Stomach (tissue), 9 donors: ENCODE measurements around the gene LIPG. TPM values are rescaled to one million over a fixed set of nuclear protein-coding genes. Genes with fewer than 3 reads are reported as not detected.

Experiments used
- DNase-seq, 2 donors: peaks; one replicate each; pipeline versions ENCODE4 v3.0.0 to v3.0.0-alpha.2; 2013 to 2019
- H3K27ac ChIP-seq, 5 donors: fragments of 200-600 bp in 4 of 5; sonication (generic) in 4 of 5; one replicate each; pipeline ENCODE4 v1.5.1; 2013 to 2019; ENCODE audit warnings: mild to moderate bottlenecking in 1 of 5, moderate library complexity in 1 of 5
- H3K27me3 ChIP-seq, 3 donors: fragments of 200-600 bp; sonication (generic); one replicate each; pipeline ENCODE4 v1.5.1; 2017 to 2019; ENCODE audit warnings: mixed run types in 1 of 3
- H3K36me3 ChIP-seq, 4 donors: fragments of 200-600 bp; sonication (generic); 1 replicate in 3 of 4; 2 replicates in 1 of 4; pipeline ENCODE4 v1.5.1; 2016 to 2019
- H3K4me1 ChIP-seq, 4 donors: fragments of 200-600 bp; sonication (generic); one replicate each; pipeline ENCODE4 v1.5.1; 2016 to 2019
- H3K4me3 ChIP-seq, 4 donors: fragments of 200-600 bp; sonication (generic) in 3 of 4; one replicate each; pipeline ENCODE4 v1.5.1; 2016 to 2019; ENCODE audit warnings: mild to moderate bottlenecking in 1 of 4
- H3K9me3 ChIP-seq, 4 donors: fragments of 200-600 bp; sonication (generic); one replicate each; pipeline ENCODE4 v1.5.1; 2016 to 2019
- EP300 ChIP-seq: sonication (generic); formaldehyde crosslinking; IDR thresholded peaks from one replicate; pipeline ENCODE4 v1.6.1; 2017; ENCODE audit warnings: antibody characterized with exemption
- POLR2A ChIP-seq, 4 donors: fragments of 450-650 bp; IDR thresholded peaks; one replicate each; pipeline ENCODE4 v1.6.1; 2016; ENCODE audit warnings: antibody characterized with exemption in 4 of 4, control low read depth in 2 of 4, mild to moderate bottlenecking in 1 of 4, moderate library complexity in 1 of 4
- POLR2AphosphoS5 ChIP-seq, 3 donors: sonication (generic); formaldehyde crosslinking; IDR thresholded peaks; one replicate each; pipeline ENCODE4 v1.6.1; 2016; ENCODE audit warnings: antibody characterized with exemption in 3 of 3
- WGBS, 5 donors: extraction: QIAGEN DNeasy Blood & Tissue Kit in 3 of 5; methylation state at CpG; one replicate each; pipeline versions ENCODE4 v1.1.5 to v1.1.7; 2013 to 2018; 5-methylcytosine and 5-hydroxymethylcytosine counted together
- intact Hi-C: fragments of 100-400 bp; cut with DNase I; formaldehyde crosslinking; loops from one replicate; pipeline ENCODE4 v1.15.1; 2023; ENCODE audit warnings: low total_unique reads
- polyA plus RNA-seq, 3 donors: library from polyadenylated mRNA; stranded (reverse); fragments of 200-250 nt; gene quantifications; one replicate each; pipeline ENCODE4 v1.2.3, GENCODE V29; 2013
- total RNA-seq, 5 donors: library from RNA; depleted of rRNA; stranded (reverse); fragments of >200 nt; gene quantifications; one replicate each; pipeline versions ENCODE4 v1.1.0 to v1.2.3, GENCODE V29; 2014 to 2016
- TF ChIP-seq, protein P1 (sequence below), 7 experiments: fragments of 450-650 bp in 4 of 7; fragments of 200-600 bp in 3 of 7; sonication (generic) in 3 of 7; IDR thresholded peaks; one replicate each; pipeline ENCODE4 v1.5.1; 2016 to 2019; ENCODE audit warnings: antibody characterized with exemption in 7 of 7, control low read depth in 2 of 7, mild to moderate bottlenecking in 1 of 7
- donor health status: healthy with polysubstance abuse.
- donor health status: Bipolar disorder and iron deficiency.
- donor health status: healthy.

LIPG gene
- total and polyA plus RNA-seq, 8 donors, result 0.76 to 6.2 (median 3.2) TPM

DNA sequence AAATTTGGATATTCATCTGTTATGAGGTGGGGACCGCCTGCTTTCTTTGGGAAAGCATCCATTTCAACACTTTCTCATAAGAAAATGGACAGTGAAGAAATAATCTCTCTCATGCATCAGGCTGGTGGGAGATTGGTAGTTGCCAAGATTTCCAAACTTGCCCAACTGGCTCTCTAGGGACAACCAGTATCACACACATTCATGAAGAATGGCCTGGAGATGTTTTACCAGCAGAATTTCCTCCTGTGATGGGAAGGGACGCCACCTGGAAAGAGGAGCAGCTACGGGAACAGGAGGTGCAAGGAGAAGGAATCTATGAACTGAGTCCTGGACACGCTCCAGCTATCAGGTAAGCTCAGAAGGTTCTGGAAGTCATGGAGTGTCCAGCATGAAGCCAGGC, 39.4 kb downstream of the LIPG start:
- peaks cover 0 to 7% (median 0%) of the 10 kb centered on the region in 4 donors for H3K4me1 ChIP-seq
- no peaks in the 10 kb centered on the region for H3K36me3 ChIP-seq
- TF ChIP-seq POLR2AphosphoS5 (IDR thresholded peaks at IDR 0.05) (no peak), EP300 (no peak), POLR2A (IDR thresholded peaks at IDR 0.05) (no peak)
- TF ChIP-seq, protein P1, sequence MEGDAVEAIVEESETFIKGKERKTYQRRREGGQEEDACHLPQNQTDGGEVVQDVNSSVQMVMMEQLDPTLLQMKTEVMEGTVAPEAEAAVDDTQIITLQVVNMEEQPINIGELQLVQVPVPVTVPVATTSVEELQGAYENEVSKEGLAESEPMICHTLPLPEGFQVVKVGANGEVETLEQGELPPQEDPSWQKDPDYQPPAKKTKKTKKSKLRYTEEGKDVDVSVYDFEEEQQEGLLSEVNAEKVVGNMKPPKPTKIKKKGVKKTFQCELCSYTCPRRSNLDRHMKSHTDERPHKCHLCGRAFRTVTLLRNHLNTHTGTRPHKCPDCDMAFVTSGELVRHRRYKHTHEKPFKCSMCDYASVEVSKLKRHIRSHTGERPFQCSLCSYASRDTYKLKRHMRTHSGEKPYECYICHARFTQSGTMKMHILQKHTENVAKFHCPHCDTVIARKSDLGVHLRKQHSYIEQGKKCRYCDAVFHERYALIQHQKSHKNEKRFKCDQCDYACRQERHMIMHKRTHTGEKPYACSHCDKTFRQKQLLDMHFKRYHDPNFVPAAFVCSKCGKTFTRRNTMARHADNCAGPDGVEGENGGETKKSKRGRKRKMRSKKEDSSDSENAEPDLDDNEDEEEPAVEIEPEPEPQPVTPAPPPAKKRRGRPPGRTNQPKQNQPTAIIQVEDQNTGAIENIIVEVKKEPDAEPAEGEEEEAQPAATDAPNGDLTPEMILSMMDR (IDR thresholded peaks at IDR 0.05), result no peak
- no peaks in the 10 kb centered on the region for H3K27me3 ChIP-seq
- no peak for DNase-seq
- no peak overlapping the region for H3K27ac ChIP-seq
- WGBS, 5 donors, result 87 to 94% (median 92%) methylated on average over 4 of the region's 4 CpGs
- H3K9me3 ChIP-seq, result peaks cover 0 to 12% (median 9%) of the 10 kb centered on the region in 4 donors
- H3K4me3 ChIP-seq, result no peak overlapping the region
- intact Hi-C loops, result no loop called here

DNA sequence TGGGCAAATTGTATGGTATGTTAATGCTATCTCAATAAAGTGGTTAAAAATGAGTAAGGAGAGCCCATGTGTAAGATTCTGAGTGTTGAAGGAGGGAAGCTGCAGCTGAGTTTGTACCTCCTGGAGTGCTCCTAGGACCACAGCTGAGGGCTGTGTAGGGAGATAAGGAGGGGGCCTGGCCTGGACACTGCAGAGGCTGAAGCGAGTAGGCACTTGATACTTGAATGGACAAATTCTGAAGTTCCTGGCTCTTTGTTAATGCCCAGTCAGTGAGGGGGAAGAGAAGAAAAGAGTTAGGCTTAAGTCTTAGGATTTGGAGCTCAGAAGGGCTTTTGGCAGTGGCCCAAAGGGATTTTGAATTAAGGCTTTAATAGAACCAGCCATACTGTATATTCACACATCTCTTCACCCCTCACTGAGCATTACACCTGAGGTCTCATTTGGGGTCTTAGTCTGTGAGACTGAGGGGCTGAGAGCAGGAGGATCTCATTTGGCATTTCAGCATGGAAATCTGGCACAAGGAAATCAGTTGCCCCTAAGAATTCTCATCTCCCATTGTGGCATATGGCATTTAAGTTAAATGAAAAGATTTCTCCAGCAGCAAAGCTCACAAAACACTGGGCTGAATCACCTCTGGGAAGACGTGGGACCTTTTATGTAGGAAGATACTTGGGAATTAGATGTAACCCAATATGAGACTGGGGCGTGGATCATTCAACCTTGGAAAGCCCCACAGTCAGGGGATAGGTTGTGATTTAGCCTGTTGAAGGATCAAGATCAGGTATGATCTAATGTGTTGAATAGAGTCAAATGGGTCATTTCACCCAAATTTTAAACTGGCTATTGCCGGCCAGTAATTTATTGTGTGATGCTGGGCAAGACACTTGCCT, 46.8 kb downstream of the LIPG start:
- intact Hi-C loops, result no loop called here
- WGBS, 5 donors, result 84 to 90% (median 85%) methylated on average over 4 of the region's 4 CpGs
- Histone ChIP-seq H3K4me1 (no peaks in the 10 kb centered on the region), H3K27me3 (no peaks in the 10 kb centered on the region), H3K36me3 (no peaks in the 10 kb centered on the region), H3K27ac (no peak overlapping the region), H3K4me3 (no peak overlapping the region), H3K9me3 (peaks cover 0 to 12% (median 9%) of the 10 kb centered on the region in 4 donors)
- no peak for TF ChIP-seq POLR2AphosphoS5 (IDR thresholded peaks at IDR 0.05)
- TF ChIP-seq, protein P1 (IDR thresholded peaks at IDR 0.05), result no peak
- no peak for TF ChIP-seq EP300
- TF ChIP-seq POLR2A (IDR thresholded peaks at IDR 0.05), result no peak
- no peak for DNase-seq

DNA sequence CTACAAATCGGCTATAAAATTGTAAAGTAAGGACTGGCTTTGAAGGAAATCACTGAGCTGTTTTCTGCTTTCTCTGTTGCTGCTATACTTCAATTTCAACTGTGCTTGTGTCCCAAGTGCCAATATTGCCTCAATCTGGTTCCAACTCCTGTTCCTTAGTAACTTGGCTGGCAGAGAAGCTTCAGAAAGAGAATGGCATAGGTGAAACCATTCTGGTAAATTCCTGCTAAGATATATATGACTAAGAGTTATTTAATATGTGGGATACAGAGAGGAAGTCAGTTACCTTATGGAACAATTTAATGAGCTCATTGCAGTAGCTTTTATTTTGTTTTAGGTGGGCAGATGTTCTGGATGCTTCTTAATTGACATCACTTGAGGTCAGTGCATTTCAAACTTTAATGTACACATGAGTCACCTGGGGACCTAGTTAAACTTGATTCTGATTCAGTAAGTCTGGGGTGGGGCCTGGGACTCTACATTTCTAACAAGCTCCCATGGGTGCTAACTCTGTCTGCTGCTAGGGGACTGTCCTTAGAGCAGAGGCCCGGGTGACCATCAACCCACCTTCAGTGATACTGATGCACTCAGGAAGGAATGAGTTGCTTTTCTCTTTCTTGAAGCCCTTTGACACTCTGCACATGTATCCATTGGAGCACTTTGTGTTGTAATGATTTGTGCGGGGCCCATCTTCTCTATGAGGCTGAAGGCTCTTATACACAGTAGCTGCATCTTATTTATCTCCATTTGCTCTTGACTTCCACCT, 47.6 kb downstream of the LIPG start:
- TF ChIP-seq, protein P1 (IDR thresholded peaks at IDR 0.05), result no peak
- no peak for TF ChIP-seq POLR2AphosphoS5 (IDR thresholded peaks at IDR 0.05)
- TF ChIP-seq POLR2A (IDR thresholded peaks at IDR 0.05), result no peak
- no peak for TF ChIP-seq EP300
- no peaks in the 10 kb centered on the region for H3K4me1 ChIP-seq
- intact Hi-C loops, result no loop called here
- H3K4me3 ChIP-seq, result no peak overlapping the region
- H3K27ac ChIP-seq, result no peak overlapping the region
- peaks cover 0 to 12% (median 9%) of the 10 kb centered on the region in 4 donors for H3K9me3 ChIP-seq
- DNase-seq, result no peak
- 92 to 97% (median 93%) methylated on average over 3 of the region's 3 CpGs for WGBS, 5 donors
- H3K36me3 ChIP-seq, result no peaks in the 10 kb centered on the region
- no peaks in the 10 kb centered on the region for H3K27me3 ChIP-seq

DNA sequence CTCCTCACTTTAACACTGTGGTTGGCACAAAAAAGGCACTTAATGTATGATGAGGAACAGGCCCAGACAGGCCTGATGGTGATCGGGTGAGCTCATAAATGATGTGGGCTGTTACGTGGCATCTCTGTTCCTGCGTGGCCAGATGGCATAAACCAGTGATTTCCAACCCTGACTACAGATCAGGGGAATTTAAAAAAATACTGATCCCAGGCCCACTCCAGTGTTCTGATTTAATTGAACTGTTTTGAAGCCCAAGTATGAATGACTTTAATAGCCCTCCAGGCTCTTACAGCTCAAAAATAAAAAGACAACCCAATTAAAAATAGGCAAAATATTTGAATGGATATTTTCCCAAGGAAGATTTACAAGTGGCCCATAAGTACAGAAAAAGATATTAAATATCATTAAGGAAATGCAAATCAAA, 48.2 kb downstream of the LIPG start:
- H3K27ac ChIP-seq, result no peak overlapping the region
- TF ChIP-seq POLR2A (IDR thresholded peaks at IDR 0.05) (no peak), POLR2AphosphoS5 (IDR thresholded peaks at IDR 0.05) (peak in 1 of 3 donors; percentile 6), EP300 (no peak)
- TF ChIP-seq, protein P1 (IDR thresholded peaks at IDR 0.05), result no peak
- H3K9me3 ChIP-seq, result peaks cover 0 to 11% (median 8%) of the 10 kb centered on the region in 4 donors
- no peaks in the 10 kb centered on the region for H3K36me3 ChIP-seq
- H3K27me3 ChIP-seq, result no peaks in the 10 kb centered on the region
- WGBS, 5 donors, result 87 to 95% (median 93%) methylated on average over 3 of the region's 3 CpGs
- H3K4me3 ChIP-seq, result no peak overlapping the region
- no peaks in the 10 kb centered on the region for H3K4me1 ChIP-seq
- intact Hi-C loops, result no loop called here
- DNase-seq, result no peak
